NCI-H2196 treated with DMSO at 0.1 percent for 48 hours (cell line): ENCODE results near the gene B3GNT4.
"Not testable (repeated sequence)": the region's sequence is repeated elsewhere in the genome, so short reads cannot be mapped to it uniquely, and the experiment has no call there.

ENCODE experiments used
- DNase-seq: peaks from one replicate; lab custom pipeline; 2025; ENCODE audit not compliant: unreplicated experiment; lab: John Stamatoyannopoulos, UW

B3GNT4 gene

GRCh38 chr12:122203301-122204166, at the start of gene B3GNT4:
Gene B3GNT4, plus strand, starts transcription at chr12:122203709. Its CDS starts 910 bp downstream, at chr12:122204619.
- DNase-seq, result peak; percentile 64

GRCh38 chr12:122155705-122156104, 47.8 kb upstream of the B3GNT4 start:
- no peak for DNase-seq

- DNase-seq, result no peak
These were observed 44.7 kb upstream of the B3GNT4 start for GRCh38 chr12:122158700-122159285.

- DNase-seq, result no peak
These were observed 43.6 kb upstream of the B3GNT4 start for GRCh38 chr12:122159882-122160281.

- DNase-seq, result no peak
These were observed 42.7 kb upstream of the B3GNT4 start for GRCh38 chr12:122160761-122161160.

- DNase-seq, result no peak
These were observed 41.8 kb upstream of the B3GNT4 start for GRCh38 chr12:122161682-122162081.

- no peak for DNase-seq
These were observed 40.5 kb upstream of the B3GNT4 start for GRCh38 chr12:122162976-122163375.

- no peak for DNase-seq
These were observed 36.8 kb upstream of the B3GNT4 start for GRCh38 chr12:122166422-122167349.

- no peak for DNase-seq
These were observed 36.1 kb upstream of the B3GNT4 start for GRCh38 chr12:122167356-122167925.

- DNase-seq, result no peak
These were observed 35.0 kb upstream of the B3GNT4 start for GRCh38 chr12:122168492-122168891.

- no peak for DNase-seq
These were observed 32.1 kb upstream of the B3GNT4 start for GRCh38 chr12:122171399-122171798.

- no peak for DNase-seq
These were observed 31.1 kb upstream of the B3GNT4 start for GRCh38 chr12:122172262-122172939.

GRCh38 chr12:122174155-122174845, 29.2 kb upstream of the B3GNT4 start, which contains the start of gene IL31:
Gene IL31, minus strand, starts transcription at chr12:122174221. Its CDS starts 49 bp downstream, at chr12:122174172.
- DNase-seq, result no peak

GRCh38 chr12:122176473-122176872, 27.0 kb upstream of the B3GNT4 start:
- not testable (repeated sequence) for DNase-seq

- DNase-seq, result no peak
These were observed 20.5 kb upstream of the B3GNT4 start, which contains the start of gene LRRC43 for GRCh38 chr12:122182887-122183587. Gene LRRC43, plus strand, starts transcription at chr12:122183123. Its CDS starts 22 bp downstream, at chr12:122183145.

- no peak for DNase-seq
These were observed 19.9 kb upstream of the B3GNT4 start for GRCh38 chr12:122183588-122183940.

- DNase-seq, result no peak
These were observed 19.0 kb upstream of the B3GNT4 start for GRCh38 chr12:122184517-122184916.

- no peak for DNase-seq
These were observed 18.4 kb upstream of the B3GNT4 start for GRCh38 chr12:122185079-122185478.

- DNase-seq, result no peak
These were observed 17.9 kb upstream of the B3GNT4 start for GRCh38 chr12:122185494-122186082.
